Measurements from ENCODE around the gene LRRC45.
"Not testable (repeated sequence)": the region's sequence is repeated elsewhere in the genome, so short reads cannot be mapped to it uniquely, and the experiment has no call there.

The LRRC45 gene

DNA sequence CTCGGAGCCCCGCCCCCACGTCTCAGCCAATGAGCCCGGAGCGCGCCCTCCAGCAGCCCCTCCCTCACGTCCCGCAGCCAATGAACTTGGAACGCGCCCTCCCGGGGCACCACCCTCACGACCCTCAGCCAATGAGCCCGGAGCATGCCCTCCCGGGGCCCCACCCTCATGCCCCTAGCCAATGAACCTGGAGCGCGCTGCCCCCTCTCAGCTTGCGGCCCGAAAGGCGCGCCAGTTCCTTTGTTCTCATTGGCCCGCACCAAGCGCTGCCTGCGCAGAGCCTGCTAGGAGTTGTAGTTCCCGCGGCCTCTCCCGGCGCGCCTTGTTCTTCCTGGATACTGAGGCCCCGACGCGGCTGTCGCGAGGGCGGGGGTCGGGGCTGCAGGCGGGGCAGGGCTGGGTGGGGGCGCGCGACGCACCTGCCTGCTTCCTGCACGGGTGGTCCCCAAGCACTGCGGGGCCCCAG is at the start of gene LRRC45:
TSS of gene LRRC45 (plus strand) at position 325 of the 466 bp plus-strand sequence. CDS start 339 bp downstream, outside the sequence.
- peak; percentile 98 for DNase-seq (ENCODE audit: low spot score)

DNA sequence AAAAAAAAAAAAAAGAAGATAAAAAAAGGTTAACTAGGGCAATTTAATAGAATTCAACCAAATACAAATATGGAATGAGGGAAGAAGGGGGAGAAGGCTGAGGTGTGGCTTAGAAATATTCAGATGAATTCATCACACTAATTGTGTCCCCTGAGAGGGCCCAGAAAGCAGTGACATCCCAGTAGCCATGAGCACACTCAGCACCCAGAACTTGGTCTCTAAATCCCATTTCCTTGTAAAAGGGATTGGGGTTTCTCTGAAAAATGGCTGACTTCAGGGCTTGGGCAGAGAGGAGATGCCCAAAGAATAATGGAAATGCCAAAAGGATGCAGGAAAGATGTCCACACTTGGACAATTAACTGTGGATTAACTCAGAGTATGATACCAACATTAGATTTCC is 49.7 kb upstream of the LRRC45 start:
- no peak for DNase-seq (ENCODE audit: low spot score)

DNA sequence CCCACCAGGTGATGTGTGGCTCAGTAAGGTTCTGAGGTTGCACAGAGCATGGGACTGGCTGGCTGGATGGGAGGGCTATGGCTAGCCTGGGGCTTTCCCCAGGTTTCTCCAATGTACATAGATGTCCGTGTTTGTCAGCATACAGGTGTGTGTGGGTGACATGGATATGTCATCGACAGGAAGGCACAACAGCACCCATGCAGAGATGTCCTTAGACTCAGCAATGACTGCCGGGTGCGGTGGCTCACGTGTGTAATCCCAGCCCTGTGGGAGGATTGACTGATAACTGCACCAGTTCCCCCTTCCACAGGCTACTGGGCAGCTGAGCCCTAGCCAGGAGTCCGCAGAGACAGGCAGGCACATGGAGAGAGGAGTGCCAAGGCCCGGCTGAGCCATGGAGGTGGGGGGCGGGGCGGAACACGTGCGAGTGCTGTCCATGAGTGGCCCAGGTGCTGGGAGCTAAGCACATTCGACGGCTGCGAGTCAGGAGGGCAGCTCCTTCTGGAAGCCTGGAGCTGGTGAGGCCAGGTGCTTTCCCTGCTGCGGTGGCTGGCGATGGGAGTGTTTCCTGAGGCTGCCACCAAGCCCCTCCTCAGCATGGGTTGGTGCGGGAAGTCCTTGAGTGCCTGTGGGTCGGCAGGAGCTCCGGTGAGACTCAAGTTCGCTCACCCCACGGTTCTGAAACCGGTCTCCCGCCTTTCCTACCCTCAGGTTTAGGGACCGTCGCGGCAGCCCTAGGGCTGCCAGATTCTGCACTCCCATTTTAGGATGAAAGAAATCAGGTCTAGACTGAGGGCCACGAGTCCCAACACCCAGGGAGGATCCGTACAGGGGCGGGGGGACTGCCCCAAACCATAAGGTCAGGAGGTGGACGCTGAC is 46.5 kb upstream of the LRRC45 start:
- no peak for DNase-seq (ENCODE audit: low spot score)

DNA sequence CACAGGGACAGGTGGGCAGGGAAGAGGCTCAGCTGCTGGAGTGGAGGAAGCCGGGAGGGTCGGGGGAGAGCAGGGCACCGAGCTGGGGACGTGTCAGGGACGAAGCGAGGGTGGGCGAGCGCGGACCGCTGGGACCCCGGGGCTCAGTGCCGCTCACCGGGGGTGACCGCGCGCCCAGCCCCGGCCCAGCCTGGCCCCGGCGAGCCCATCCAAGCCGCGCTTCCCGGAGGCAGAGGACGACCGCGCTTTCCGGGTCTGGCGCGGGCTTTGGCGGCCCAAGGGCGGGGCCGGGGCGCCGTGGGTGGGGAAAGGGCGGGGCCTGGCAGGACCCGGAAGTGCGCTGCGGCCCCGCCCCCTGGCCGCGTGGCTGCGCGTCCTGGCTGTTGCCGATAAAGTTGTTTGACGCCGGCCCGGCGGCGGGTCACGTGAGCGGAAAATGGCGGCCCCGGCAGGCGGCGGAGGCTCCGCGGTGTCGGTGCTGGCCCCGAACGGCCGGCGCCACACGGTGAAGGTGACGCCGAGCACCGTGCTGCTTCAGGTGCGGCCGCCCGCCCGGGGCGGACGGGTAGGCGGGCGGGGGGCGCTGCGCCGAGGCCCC is 45.8 kb upstream of the LRRC45 start, which contains the start of gene ASPSCR1:
TSS of gene ASPSCR1 (plus strand) at position 419 of the 598 bp plus-strand sequence. CDS start at position 437, 18 bp downstream.
- peak; percentile 87 for DNase-seq (ENCODE audit: low spot score)

DNA sequence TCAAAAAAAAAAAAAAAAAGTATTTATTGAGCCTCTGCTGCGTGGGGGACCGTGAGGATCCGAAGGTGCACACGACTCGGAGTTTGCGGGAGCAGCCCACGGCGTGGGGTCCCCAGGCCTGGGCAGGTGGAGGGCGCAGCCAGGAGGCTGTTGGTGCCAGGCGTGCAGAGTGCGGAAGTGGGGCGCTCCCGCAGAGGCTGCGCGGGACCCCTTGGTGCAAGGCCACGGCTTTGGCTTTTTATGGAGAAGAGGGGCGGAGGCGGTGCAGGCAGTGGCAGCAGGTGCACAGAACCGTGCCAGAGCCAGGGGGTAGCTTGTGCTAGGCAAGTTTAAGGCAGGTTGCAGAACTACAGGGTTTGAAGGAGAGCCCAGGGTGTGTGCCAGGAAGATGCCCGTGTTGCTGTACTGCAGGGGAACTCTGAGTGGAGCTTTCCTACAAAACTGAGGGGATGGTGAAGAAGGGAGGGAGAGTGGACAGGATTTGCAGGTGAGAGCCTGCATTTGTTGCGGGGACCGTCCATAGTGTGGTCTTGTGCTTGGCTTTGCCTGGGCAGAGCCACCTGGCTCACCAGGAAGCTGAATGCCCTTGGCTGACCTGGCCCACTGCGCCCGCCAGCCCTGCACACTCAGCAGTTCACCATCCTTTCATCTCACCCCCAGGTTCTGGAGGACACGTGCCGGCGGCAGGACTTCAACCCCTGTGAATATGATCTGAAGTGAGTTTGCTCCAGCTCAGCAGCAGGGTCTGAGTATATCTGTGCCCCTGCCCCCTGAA is 44.4 kb upstream of the LRRC45 start:
- no peak for DNase-seq (ENCODE audit: low spot score)

DNA sequence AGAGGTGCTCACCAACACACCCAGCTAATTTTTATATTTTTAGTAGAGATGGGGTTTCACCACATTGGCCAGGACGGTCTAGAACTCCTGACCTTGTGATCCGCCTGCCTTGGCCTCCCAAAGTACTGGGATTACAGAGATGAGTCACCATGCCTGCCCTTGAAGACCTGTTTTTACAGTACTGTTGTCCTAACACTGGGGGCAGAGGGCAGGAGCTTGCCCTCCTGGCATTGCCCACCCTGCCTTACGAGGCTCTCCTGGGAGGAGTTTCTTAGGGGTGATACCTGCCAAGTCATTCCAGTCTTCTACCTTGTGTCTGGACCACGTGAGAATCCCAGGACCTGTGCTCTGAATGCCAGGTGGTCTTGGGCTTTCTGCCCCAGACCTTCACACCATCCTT is 43.0 kb upstream of the LRRC45 start:
- no peak for DNase-seq (ENCODE audit: low spot score)

DNA sequence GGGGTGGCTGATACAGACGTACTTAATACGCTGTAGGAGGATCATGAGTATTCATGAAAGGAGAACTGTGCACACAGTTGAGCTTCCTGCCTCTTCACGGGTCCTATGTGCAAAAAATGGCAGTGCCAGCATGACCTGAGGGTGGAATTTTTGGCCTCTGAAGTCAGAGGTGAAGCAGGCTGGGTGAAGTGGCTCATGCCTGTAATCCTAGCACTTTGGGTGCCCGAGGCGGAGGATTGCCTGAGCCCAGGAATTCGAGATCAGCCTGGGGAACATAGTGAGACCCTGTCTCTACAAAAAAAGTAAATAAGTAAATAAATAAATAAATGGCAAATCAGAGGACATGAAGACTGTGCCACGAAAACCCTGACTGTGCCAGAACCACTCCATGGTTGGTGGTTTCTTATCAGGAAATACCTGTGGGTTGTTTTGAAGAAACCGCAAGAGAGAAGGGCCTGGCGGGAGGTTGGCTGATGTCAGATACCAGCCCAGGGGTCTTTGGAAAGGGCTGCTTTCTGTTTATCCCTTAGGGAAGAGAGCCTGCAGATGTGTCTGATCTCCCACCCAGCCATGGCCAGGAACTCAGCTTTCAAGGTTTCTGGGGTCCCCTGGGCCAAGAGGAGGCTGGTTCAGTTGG is 42.3 kb upstream of the LRRC45 start:
- DNase-seq (ENCODE audit: low spot score), result no peak

DNA sequence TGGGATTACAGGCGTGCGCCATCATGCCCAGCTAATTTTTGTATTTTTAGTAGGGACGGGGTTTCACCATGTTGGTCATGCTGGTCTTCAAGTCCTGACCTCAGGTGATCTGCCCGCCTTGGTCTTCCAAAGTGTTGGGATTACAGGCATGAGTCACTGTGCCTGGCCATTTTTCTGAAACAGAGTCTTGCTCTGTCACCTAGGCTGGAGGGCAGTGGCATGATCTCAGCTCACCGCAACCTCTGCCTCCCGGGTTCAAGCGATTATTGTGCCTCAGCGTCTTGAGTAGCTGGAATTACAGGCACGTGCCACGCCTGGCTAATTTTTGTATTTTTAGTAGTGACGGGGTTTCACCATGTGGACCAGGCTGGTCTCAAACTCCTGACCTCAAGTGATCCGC is 41.6 kb upstream of the LRRC45 start:
- not testable (repeated sequence) for DNase-seq (ENCODE audit: low spot score)

DNA sequence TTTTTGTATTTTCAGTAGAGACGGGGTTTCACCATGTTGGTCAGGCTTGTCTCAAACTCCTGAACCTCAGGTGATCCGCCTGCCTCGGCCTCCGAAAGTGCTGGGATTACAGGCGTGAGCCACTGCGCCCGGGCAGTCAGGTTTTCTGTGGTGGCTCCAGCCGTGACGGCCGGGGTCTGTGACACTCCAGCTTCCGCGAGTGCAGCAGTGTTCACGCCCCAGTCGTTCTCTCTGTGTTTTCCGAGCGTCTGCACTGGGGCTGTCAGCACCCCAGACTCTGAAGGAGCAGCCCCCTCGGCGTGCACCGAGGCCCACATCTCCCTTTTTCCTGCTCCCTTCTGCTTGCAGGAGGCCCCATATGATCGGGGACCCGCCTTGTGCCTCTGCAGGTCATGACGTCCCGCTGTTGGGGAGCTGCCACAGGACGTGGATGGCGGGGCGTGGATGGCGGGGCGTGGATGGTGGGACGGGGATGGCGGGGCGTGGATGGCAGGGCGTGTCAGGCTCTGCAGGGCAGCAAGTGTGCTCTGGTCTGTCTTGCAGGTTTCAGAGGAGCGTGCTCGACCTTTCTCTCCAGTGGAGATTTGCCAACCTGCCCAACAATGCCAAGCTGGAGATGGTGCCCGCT is 40.0 kb upstream of the LRRC45 start:
- DNase-seq (ENCODE audit: low spot score), result no peak

DNA sequence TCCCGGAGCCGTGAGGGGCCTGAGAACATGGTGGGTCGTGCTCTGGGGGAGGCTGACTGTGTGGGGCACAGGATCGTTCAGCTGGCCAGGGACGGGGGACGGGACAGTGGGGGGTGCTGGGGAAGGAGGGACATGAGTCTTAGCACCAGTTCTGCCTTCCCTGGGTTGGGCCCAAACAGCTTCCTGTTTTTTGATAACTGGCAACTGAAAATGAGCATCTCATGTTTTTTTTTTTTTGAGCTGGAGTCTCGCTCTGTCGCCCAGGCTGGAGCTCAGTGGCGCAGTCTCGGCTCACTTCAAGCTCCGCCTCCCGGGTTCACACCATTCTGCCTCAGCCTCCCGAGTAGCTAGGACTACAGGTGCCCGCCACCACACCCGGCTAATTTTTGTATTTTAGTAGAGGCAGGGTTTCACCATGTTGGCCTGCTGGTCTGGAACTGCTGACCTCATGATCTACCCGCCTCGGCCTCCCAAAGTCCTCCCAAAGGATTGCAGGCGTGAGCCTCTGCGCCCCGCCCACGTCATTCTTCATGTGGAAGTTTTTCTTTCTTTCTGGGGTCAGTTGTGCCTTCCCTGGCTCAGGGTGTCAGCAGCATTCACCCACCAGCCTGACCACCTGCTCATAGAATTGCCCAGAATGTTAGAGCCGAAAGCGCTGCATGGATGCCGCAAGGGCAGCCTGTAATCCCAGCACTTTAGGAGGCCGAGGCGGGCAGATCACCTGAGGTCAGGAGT is 39.3 kb upstream of the LRRC45 start:
- no peak for DNase-seq (ENCODE audit: low spot score)

DNA sequence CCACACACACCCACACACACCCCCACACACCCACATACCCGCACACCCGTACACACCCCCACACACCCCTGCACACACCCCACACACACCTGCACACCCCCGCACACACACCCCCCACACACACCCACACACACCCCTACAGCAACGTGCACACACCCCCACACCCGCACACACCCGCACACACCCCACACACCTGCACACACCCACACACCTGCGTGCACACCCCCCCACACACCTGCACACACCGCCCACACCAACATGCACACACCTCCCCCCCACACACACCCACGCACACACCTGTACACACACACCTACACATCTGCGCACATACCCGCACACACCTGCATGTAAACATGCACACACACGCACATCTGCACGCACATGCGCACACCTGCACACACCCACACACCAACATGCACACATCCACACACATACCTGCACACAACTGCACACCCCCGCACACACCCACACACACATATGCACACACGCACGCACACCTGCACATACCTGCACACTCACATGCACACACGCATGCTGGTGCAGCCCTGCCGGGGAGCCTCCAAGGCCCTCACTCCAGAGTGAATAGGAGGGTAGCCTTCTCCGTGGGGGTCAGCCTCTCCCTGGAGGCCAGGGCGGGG is 38.2 kb upstream of the LRRC45 start:
- DNase-seq (ENCODE audit: low spot score), result no peak

DNA sequence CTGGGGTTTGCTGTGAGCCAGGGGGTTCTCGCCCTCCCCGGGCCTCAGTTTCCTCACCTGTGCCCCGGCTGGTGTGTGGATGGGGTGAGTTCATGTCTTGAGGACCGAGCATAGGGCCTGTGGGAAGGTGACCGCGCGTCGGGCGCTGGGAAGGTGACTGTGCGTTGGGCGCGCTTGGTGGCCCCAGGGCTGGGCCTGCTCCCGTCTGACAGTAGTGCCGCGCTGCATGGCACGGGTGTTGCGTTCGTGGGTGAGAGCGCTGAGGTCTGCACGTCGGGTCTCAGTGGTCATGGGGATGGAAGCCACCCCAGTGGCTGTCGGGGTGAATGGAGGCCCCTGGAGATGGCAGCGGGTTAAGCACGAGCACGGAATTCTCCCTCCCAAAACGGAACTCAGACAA is 36.5 kb upstream of the LRRC45 start:
- no peak for DNase-seq (ENCODE audit: low spot score)

DNA sequence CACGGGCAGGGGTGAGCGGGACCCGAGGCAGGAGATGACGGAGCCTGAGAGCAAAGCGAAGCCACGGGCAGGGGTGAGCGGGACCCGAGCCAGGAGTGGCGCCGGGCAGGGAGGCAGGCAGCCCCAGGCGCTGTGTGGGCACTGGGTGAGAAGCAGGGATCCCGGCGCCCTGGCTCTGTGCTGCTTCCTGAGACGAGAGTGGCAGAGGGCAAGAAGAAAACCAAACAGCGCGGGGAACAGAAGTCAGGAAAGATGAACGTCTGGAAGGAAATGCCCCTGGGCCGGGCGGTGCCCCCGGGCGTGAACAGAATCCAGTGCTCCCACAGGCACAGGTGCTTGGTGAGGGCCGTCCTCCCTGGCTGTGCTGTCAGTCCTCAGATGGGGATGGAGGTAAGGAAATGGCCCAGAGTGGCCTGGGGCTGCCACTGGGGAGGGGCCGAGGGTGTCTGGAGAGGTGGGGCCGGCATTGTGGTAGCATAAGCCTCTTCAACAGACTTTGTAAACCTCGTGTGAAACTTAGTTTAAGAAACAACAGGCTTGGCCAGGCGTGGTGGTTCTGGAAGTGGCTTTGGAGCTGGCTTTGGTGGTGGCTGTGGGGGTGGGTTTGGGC is 35.8 kb upstream of the LRRC45 start:
- DNase-seq (ENCODE audit: low spot score), result no peak

DNA sequence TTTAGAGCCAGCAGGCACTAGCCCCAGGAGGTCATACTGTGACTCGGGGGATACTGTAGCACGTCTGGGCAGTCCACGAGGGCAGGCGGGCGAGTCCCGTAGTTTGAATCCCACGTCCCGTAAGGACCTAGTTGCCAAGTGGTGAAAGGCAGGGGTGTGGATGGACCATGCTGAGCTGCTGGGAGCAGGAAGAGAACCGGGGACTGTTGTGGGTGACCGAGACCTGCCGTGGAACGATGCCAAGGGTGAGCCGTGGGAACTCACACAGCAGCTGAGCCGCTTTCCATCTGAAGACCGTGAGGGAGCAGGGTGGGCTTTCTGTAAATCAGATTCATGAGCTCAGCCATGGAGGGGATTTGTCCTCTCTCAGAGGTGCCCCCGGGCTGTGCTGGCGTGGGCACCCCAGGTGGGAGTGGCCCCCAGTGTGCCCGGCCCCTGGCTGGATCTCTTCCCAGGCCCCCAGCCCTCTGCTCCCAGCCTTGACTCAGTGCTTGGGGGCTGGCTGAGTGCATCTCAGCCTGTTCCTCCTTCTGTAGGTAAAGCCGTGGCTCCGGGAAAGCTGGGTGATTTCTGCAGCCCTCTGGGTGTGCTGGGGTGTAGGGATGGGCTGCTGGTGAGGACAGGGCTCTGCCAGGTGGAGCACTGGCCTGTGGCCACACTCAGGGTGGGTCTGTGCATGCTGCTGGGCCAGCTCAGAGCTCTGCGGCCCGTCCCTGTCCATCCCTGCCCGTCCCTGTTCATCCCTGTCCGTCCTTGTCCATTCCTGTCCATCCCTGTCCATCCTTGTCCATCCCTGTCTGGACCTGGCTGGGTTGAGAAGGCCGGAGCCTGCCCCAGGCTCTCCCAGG is 32.0 kb upstream of the LRRC45 start:
- DNase-seq (ENCODE audit: low spot score), result no peak

DNA sequence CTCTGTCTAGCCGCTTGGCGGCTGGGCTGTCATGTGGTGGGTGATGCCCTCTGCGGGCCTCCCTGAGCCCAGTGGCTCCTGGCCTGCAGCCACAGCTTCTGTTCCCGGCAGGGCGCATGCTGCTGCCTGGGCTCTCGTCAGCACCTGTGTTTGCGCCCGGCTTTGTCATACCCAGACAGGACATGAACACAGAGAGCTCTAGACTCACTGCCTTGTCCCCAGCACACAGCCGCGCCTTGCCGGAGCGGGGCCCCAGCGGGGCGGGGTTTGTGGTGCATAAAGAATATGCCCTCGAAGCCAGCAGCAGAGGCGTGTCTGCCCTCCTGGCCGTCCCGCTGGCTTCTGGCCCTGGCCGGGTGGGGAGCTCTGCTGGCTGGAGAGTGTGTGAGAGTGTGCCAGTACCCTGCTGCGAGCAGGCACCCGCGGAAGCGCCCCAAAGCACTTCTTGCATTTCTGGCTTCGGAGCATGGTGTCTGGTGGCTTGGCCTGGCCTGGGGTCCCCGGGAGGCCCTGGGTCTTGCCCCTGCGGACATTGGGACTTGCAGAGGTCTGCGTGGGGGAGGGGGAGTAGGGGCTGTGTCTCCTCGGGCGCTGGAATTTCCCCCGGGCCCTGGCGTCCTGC is 31.3 kb upstream of the LRRC45 start:
- no peak for DNase-seq (ENCODE audit: low spot score)

DNA sequence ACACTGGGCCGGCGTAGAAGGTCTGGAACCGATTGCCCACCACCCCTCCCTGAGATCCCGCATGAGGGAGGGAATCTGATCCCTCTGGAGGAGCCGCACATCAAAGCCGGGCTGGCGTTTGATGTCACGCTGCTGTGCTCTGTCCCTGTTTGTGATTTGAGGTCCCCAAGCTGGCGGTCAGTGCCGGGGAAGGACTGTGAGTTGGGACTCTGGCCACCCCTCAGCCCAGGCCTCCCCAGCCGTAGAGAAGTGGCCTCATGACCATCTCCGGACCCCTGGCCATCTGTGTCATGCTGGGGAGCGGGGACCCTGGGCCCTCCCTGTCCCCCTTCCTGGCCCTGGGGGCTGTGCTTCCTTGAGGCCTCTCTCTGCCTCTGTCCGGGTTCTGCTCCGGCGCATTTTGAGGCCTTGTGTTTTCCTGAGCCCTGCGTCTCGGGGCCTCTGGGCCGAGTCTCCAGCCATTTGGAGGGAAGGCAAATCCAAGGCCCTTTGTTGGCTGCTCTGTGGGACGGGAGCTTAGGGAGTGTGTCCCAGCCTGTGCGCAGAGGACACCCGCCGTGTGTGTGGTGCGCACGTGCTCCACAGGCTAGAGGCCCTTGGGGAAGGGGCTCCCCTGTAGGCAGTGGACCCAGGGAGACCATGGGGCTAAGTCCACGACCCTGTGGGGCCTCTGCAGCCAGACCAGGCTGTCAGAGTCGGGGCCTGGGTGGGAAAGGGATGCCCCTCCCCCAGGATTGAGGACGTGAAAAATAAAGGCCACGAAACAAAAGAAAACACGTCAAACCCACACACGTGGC is 30.6 kb upstream of the LRRC45 start:
- no peak for DNase-seq (ENCODE audit: low spot score)

DNA sequence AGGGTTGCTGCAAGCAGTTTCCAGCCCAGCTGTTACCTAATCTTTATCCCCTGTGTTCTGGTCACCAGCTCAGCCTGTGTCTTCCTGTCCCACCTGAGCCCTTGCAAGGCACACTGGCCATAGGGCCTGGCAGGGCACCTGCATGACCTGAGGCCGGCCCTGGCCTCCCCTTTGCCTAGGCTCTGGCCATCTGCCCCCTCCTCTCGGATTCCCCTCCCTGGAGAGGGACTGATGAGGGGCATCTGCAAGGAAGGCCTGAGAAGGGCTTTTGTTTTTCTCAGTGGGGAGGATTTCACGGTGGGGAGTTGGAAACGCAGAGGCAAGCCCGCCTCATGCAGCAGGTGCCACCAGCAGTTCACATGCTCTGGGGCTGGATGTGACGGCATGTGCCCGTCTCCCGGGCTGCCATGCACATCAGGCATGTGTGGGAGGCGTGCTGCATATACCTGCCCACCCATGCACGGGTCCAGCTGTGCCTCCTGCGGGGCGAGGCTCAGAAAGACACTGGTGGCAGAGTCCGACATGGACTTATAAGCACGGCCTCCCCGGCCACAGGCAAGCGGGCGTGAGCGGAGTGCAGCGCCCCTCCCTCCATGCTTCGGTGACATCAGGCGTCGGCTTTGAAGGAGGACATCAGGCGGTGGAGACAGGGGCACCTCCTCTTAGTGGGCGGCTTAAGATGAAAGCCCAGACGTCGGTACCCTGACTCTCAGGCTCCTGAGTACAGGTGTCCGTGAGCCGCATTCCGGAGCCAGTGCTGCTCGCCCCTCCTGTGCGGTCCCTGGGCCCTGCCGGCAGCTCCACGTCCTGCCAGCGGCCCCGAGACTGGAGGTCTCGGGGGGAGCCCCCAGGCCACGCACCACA is 29.1 kb upstream of the LRRC45 start:
- no peak for DNase-seq (ENCODE audit: low spot score)

Data from kidney capillary endothelial cell (primary cell).